SK-N-SH treated with all-trans-retinoic acid at 6 μM for 48 hours (cell line): Measurements from ENCODE around the gene SFXN5.

ENCODE experiments used
- ATAC-seq: fragments of 200-7000 bp; cut with Tn5 transposase; 3 replicates; pipeline ENCODE4 v1.9.1; 2020; ENCODE audit warnings: mild to moderate bottlenecking, moderate library complexity
- BACH2 ChIP-seq: fragments of 250-450 bp; sonication (Bioruptor Pico); IDR thresholded peaks from 2 replicates; pipeline ENCODE4 v1.9.0; 2021; ENCODE audit warnings: mild to moderate bottlenecking, borderline replicate concordance
- CSDC2 ChIP-seq: fragments of 250-450 bp; sonication (Bioruptor Pico); IDR thresholded peaks from 2 replicates; pipeline ENCODE4 v1.5.0; 2020; ENCODE audit warnings: mild to moderate bottlenecking, moderate library complexity
- CSRNP3 ChIP-seq: fragments of 250-450 bp; sonication (Bioruptor Pico); IDR thresholded peaks from 2 replicates; pipeline ENCODE4 v1.5.1; 2021; ENCODE audit warnings: mild to moderate bottlenecking, moderate library complexity
- ESRRG ChIP-seq: fragments of 250-450 bp; sonication (Bioruptor Pico); IDR thresholded peaks from 2 replicates; pipeline ENCODE4 v1.6.1; 2021; ENCODE audit warnings: mild to moderate bottlenecking
- ISL1 ChIP-seq: fragments of 250-450 bp; sonication (Bioruptor Pico); IDR thresholded peaks from 2 replicates; pipeline ENCODE4 v2.1.2; 2022; ENCODE audit warnings: mild to moderate bottlenecking, moderate library complexity
- OSR1 ChIP-seq: fragments of 250-450 bp; sonication (Bioruptor Pico); IDR thresholded peaks from 2 replicates; pipeline ENCODE4 v1.8.0; 2022; ENCODE audit warnings: moderate library complexity, mild to moderate bottlenecking, inconsistent platforms
- PATZ1 ChIP-seq: fragments of 250-450 bp; sonication (Bioruptor Pico); IDR thresholded peaks from 2 replicates; pipeline ENCODE4 v1.8.0; 2020; ENCODE audit warnings: mild to moderate bottlenecking, moderate library complexity, borderline replicate concordance
- POU6F1 ChIP-seq: fragments of 250-450 bp; sonication (Bioruptor Pico); IDR thresholded peaks from 2 replicates; pipeline ENCODE4 v1.8.0; 2021; ENCODE audit warnings: low read depth, mild to moderate bottlenecking, moderate library complexity, borderline replicate concordance
- PPARA ChIP-seq: fragments of 250-450 bp; sonication (Bioruptor Pico); IDR thresholded peaks from 2 replicates; pipeline ENCODE4 v1.5.0; 2020; ENCODE audit warnings: mild to moderate bottlenecking, borderline replicate concordance
- RARB ChIP-seq: fragments of 250-450 bp; sonication (Bioruptor Pico); IDR thresholded peaks from 2 replicates; pipeline ENCODE4 v1.8.0; 2021; ENCODE audit warnings: mild to moderate bottlenecking, moderate library complexity
- SNAI2 ChIP-seq: fragments of 250-450 bp; sonication (Bioruptor Pico); IDR thresholded peaks from 2 replicates; pipeline ENCODE4 v1.5.0; 2020; ENCODE audit warnings: mild to moderate bottlenecking, moderate library complexity
- TCF4 ChIP-seq: fragments of 250-450 bp; sonication (Bioruptor Pico); IDR thresholded peaks from 2 replicates; pipeline ENCODE4 v1.8.0; 2021; ENCODE audit warnings: mild to moderate bottlenecking, moderate library complexity, borderline replicate concordance
- TOX ChIP-seq: fragments of 250-450 bp; sonication (Bioruptor Pico); IDR thresholded peaks from 2 replicates; pipeline ENCODE4 v1.8.0; 2021; ENCODE audit warnings: mild to moderate bottlenecking, moderate library complexity, borderline replicate concordance
- ZC3H10 ChIP-seq: fragments of 250-450 bp; sonication (Bioruptor Pico); IDR thresholded peaks from 2 replicates; pipeline ENCODE4 v1.5.1; 2021; ENCODE audit warnings: mild to moderate bottlenecking, moderate library complexity
- ZFP3 ChIP-seq: fragments of 250-450 bp; sonication (Bioruptor Pico); IDR thresholded peaks from 2 replicates; pipeline ENCODE4 v1.5.0; 2020; ENCODE audit warnings: mild to moderate bottlenecking, moderate library complexity
- ZFP30 ChIP-seq: fragments of 450-650 bp; formaldehyde crosslinking; IDR thresholded peaks from 2 replicates; pipeline ENCODE4 v1.5.0; 2022; ENCODE audit warnings: mild to moderate bottlenecking, moderate library complexity
- ZNF70 ChIP-seq: fragments of 450-650 bp; formaldehyde crosslinking; IDR thresholded peaks from 2 replicates; pipeline ENCODE4 v1.5.0; 2020; ENCODE audit warnings: mild to moderate bottlenecking, moderate library complexity
- ZNF8 ChIP-seq: fragments of 450-650 bp; formaldehyde crosslinking; IDR thresholded peaks from 2 replicates; pipeline ENCODE4 v1.5.0; 2020; ENCODE audit warnings: mild to moderate bottlenecking, moderate library complexity
- TF ChIP-seq, protein P1 (sequence below): fragments of 250-450 bp; sonication (Bioruptor Pico); IDR thresholded peaks from 2 replicates; pipeline ENCODE4 v1.5.0; 2020; ENCODE audit warnings: mild to moderate bottlenecking, moderate library complexity
- TF ChIP-seq, protein P2 (sequence below): fragments of 250-450 bp; sonication (Bioruptor Pico); IDR thresholded peaks from 2 replicates; pipeline ENCODE4 v1.5.1; 2020; ENCODE audit warnings: low read depth, mild to moderate bottlenecking, moderate library complexity

SFXN5 gene

DNA sequence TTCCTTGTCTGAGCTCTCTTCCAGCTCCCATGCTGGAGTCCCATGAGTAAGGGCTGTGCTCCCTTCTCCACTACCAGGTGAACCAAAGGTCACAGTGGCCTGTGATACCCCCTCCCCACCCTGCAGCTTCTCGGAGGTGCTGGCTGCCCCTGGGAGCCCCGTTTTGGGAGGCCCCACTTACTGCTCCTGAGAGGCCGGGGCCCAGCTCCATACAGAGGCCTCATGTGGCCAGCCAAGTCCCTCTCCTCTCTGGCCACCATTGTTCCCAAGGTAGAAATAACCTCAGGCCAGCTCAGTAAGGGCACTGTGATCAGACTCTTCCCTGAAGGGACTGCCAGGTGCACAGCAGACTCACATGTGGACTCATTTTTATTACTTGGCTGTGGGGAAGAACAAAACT lies 35.3 kb upstream of the SFXN5 start (continued):
- TF ChIP-seq CSRNP3 (no peak), PATZ1 (no peak), ZNF8 (CRISPR knock-in tag) (no peak), TCF4 (CRISPR knock-in tag) (no peak), ISL1 (CRISPR knock-in tag) (no peak)
- TF ChIP-seq, protein P1, sequence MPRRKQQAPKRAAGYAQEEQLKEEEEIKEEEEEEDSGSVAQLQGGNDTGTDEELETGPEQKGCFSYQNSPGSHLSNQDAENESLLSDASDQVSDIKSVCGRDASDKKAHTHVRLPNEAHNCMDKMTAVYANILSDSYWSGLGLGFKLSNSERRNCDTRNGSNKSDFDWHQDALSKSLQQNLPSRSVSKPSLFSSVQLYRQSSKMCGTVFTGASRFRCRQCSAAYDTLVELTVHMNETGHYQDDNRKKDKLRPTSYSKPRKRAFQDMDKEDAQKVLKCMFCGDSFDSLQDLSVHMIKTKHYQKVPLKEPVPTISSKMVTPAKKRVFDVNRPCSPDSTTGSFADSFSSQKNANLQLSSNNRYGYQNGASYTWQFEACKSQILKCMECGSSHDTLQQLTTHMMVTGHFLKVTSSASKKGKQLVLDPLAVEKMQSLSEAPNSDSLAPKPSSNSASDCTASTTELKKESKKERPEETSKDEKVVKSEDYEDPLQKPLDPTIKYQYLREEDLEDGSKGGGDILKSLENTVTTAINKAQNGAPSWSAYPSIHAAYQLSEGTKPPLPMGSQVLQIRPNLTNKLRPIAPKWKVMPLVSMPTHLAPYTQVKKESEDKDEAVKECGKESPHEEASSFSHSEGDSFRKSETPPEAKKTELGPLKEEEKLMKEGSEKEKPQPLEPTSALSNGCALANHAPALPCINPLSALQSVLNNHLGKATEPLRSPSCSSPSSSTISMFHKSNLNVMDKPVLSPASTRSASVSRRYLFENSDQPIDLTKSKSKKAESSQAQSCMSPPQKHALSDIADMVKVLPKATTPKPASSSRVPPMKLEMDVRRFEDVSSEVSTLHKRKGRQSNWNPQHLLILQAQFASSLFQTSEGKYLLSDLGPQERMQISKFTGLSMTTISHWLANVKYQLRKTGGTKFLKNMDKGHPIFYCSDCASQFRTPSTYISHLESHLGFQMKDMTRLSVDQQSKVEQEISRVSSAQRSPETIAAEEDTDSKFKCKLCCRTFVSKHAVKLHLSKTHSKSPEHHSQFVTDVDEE = no peak

GRCh38 chr2:73105511-73105971 lies 34.0 kb upstream of the SFXN5 start:
- ATAC-seq = no peak
- no peak for TF ChIP-seq SNAI2 (CRISPR knock-in tag)
- no peak for TF ChIP-seq OSR1 (CRISPR knock-in tag)
- no peak for TF ChIP-seq CSRNP3
- no peak for TF ChIP-seq ZFP3 (CRISPR knock-in tag)
- TF ChIP-seq TOX = no peak
- TF ChIP-seq POU6F1 (CRISPR knock-in tag) = no peak
- TF ChIP-seq ZFP30 (CRISPR knock-in tag) = no peak
- TF ChIP-seq RARB (CRISPR knock-in tag) = no peak
- no peak for TF ChIP-seq ZC3H10 (CRISPR knock-in tag)
- no peak for TF ChIP-seq ZNF70
- no peak for TF ChIP-seq ISL1 (CRISPR knock-in tag)
- no peak for TF ChIP-seq PATZ1

- ATAC-seq = no peak
- TF ChIP-seq POU6F1 (CRISPR knock-in tag) = no peak
- TF ChIP-seq ESRRG (CRISPR knock-in tag) = no peak
- TF ChIP-seq PPARA (CRISPR knock-in tag) = no peak
- no peak for TF ChIP-seq ZNF8 (CRISPR knock-in tag)
- TF ChIP-seq BACH2 (CRISPR knock-in tag) = no peak
- no peak for TF ChIP-seq ISL1 (CRISPR knock-in tag)
- no peak for TF ChIP-seq SNAI2 (CRISPR knock-in tag)
- TF ChIP-seq, protein P2, sequence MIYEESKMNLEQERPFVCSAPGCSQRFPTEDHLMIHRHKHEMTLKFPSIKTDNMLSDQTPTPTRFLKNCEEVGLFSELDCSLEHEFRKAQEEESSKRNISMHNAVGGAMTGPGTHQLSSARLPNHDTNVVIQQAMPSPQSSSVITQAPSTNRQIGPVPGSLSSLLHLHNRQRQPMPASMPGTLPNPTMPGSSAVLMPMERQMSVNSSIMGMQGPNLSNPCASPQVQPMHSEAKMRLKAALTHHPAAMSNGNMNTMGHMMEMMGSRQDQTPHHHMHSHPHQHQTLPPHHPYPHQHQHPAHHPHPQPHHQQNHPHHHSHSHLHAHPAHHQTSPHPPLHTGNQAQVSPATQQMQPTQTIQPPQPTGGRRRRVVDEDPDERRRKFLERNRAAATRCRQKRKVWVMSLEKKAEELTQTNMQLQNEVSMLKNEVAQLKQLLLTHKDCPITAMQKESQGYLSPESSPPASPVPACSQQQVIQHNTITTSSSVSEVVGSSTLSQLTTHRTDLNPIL (CRISPR knock-in tag) = no peak
- TF ChIP-seq TOX = no peak
- no peak for TF ChIP-seq CSDC2
- TF ChIP-seq ZFP3 (CRISPR knock-in tag) = no peak
- no peak for TF ChIP-seq RARB (CRISPR knock-in tag)
- TF ChIP-seq, protein P1 = no peak
Observed at GRCh38 chr2:73104933-73105332, 33.4 kb upstream of the SFXN5 start.
